ENCODE data around the gene LBR.

DNA sequence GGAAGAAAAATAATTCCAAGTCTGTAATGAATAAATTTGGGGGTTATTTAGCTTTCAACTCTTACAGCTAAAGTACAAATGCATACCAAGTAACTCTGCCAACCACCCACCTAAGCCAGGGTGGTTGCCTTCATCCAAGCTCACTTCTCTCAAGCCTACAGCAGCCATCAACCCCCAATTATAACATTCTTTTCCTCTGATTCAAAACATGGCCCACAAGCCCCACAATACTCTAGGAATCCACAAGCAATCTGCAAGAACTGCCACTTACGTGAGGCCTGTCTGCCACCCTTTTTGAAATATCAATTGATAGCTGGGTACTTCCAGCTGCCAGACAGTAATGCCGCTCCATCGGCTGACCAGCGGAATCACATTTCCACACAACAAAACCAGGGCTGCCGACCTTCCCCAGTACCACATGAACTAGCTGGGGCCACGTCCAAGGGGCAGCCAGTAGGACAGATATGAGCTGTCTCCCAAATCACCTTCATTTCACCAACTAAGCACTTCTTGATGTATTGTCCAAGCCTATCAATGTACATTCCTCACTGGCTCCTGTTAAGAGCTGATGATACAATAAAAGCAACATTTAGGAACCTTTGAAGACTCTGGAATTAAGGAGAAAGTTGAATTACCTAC, 3.2 kb downstream of the LBR start:
- TF ChIP-seq EZH2 (IDR thresholded peaks at IDR 0.05; ENCODE audit: low read length) = no peak
- TF ChIP-seq, protein P1, sequence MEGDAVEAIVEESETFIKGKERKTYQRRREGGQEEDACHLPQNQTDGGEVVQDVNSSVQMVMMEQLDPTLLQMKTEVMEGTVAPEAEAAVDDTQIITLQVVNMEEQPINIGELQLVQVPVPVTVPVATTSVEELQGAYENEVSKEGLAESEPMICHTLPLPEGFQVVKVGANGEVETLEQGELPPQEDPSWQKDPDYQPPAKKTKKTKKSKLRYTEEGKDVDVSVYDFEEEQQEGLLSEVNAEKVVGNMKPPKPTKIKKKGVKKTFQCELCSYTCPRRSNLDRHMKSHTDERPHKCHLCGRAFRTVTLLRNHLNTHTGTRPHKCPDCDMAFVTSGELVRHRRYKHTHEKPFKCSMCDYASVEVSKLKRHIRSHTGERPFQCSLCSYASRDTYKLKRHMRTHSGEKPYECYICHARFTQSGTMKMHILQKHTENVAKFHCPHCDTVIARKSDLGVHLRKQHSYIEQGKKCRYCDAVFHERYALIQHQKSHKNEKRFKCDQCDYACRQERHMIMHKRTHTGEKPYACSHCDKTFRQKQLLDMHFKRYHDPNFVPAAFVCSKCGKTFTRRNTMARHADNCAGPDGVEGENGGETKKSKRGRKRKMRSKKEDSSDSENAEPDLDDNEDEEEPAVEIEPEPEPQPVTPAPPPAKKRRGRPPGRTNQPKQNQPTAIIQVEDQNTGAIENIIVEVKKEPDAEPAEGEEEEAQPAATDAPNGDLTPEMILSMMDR (optimal IDR thresholded peaks at IDR 0.05 in 1 of 3, IDR thresholded peaks at IDR 0.05 in 1 of 3, conservative IDR thresholded peaks at IDR 0.05 in 1 of 3; ENCODE audit: extremely low read depth in 1 of 3, insufficient read depth in 2 of 3, low read length in 3 of 3) = no peak
